Hypothalamus (tissue), 51 donors: ENCODE measurements around the gene FRMD4A.

Experiments
- DNase-seq, 51 donors: peaks; one replicate each; lab custom pipeline; 2025; lab: John Stamatoyannopoulos, UW

FRMD4A gene

DNA sequence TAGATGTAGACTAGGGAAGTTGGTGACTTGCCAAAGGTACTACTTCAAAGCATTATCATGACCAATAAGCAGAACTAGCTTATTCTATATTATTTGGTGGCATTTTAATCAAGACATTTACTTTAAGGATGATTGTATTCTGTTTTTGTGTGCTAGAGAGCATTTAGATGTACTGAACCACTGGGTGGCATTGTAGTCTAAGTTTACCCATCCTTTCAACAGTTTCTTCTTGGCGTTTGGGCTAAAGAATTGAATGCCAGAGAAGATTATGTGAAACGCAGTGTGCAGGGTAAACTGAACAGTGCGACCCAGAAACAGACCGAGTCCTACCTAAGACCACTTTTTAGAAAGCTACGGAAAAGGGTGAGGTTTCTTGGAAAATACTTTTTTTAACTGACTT is 717.2 kb downstream of the FRMD4A start:
- DNase-seq, result peak in 1 of 51 donors; percentile 21

DNA sequence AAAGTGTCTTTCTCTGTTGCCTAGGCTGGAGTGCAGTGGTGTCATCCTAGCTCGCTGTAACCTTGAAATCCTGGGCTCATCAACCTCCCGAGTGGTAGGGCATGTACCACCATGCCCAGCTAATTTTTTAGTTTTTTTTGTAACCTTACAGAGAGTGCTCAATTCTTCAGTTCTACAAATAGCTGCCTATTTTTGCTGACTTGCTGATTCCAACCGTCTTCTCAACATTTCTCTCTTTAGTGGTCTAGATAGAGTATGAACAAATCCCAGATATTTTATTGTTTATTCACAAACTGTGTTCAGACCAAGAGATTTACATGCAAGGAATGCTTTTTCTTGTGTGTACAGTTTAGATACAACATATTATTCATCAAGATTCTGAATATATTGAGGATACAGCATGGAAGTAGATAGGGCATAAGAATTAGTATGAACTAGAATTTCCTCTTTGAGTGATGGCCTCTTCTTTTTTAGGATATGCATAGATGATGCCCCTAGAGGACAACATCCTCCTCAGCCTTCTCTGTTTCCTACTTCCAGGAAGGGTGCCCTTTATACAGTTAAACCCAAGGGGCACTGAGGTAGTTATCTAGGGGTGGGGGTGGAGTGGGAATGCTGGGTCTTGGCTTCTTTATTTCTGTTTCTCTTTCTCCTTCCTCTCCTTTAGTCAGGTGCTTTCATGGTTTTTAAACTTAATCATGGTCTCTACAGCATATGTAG is 717.9 kb downstream of the FRMD4A start:
- DNase-seq, result no peak

DNA sequence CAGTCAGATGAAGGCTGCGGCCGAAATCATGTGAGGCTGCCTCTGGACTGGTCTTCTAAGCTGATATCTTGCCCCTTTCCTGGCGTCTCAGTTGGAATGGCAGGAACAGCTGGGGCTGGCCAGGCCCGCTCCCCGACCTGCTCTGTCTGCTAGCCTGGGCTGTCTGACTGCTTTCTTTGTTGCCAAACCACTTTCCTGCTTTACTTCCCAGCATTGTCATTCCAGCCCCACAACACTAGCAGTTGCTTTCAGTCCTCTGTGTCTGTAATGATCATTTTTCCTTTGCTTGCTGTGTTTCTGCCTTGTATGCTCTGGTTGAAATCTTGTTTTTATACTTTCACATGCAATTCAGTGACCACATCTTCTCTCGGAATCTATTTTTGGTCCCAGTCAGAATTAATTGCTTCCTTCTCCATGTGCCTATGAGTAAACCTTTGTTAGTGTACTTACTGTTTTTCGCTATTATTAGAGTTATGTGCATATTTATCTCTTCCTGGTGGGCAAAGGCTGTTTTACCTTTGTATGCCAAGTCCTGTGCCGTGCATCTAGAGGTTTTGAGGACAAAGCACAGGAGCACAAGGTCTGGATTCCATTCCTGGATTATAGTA is 722.4 kb downstream of the FRMD4A start:
- peak in 12 of 51 donors; percentile 5 to 27 (median 16) for DNase-seq

DNA sequence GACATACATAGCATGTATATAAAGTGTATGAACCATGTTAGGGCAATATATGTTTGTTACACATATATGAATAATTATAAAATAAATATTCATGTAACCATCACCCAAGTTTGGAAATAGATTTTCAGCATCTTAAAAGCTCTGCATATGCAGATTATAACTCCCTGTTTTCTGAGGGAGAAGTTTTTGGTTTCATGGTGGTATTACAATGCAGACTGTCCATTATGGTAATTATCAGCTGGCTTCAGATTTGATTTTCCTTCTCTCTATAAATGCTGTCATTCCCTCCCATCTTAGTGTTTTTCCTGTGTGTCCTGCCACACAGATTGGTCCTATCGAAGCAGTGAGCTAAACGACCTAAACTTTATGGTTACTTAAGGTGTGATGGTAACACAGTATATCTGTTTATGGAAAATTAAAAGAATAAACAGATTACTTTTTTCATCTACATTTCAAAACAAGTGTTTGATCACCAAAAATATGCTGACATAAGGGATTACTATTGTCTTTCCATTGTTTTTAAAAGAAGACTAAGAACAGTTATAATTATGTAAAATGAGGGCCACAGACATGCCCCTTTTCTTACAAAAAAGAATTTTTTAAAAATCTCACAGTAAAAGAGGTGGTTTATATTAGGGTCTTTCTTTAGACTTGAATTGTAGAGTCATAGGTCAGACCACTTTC is 726.2 kb downstream of the FRMD4A start:
- DNase-seq, result no peak

DNA sequence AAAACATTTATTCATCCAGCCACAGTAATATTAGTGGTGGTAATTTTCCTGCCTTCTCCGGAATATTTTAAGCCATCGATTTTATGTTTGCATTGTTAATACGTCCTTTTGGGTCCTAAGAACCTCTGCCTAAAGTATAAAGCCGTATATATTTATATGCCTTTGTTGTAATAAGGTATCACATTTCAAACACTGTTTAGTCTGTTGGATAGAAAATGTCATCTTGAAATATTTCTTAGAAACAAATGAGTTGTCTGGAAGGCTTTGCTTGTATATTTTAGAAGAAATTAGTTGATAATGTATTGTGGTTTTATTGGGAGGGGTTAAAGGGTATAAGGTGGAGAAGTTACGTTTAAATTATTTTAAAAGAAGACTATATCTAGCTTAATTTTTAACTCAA is 732.8 kb downstream of the FRMD4A start:
- no peak for DNase-seq

DNA sequence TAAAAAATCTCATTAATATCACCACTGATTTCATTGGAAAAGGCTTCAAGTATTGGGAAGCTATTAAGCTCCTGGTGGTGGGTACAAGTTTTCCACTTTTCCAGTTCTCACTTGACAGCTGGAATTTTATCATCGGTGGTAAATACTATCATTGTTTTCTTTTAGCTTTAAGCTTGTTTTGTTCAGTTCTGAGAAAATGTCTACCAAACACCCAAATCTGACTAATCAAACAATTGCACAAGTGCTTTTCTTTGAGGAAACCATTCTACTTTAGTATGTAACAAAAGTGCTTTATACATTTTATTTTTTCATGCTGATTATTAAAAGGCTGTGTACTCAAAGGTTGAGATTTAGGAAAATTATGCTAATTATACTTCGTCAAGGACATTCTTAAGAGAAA is 736.1 kb downstream of the FRMD4A start:
- no peak for DNase-seq
